ENCODE results near the gene NES.

The NES gene

GRCh38 chr1:156618853-156619581, 58.2 kb downstream of the NES start, which contains the start of gene HAPLN2:
Gene HAPLN2, plus strand, starts transcription at chr1:156619415. Its CDS starts 4,076 bp downstream, at chr1:156623491.
- H3K36me3 ChIP-seq (replicated peaks): no peaks in the 10 kb centered on the region
- peak; percentile 68 for TF ChIP-seq CTCF (IDR thresholded peaks at IDR 0.05; ENCODE audit: low read depth, low read length, missing control alignments)
- DNase-seq: no peak
- H3K27me3 ChIP-seq (replicated peaks): peaks cover 30% of the 10 kb centered on the region
- no peak within 1 kb of the TSS for H3K4me3 ChIP-seq (ENCODE audit: low read depth, low read length)
- in situ Hi-C loops (cut with HindIII; ENCODE audit: low pct_ligation_motif_present, low sequenced_read_pairs): no loop called here
- H3K27ac ChIP-seq: no peak within 1 kb of the TSS
